Mucosa of descending colon (tissue), 3 donors: ENCODE measurements around the gene CACNA1E. TPM values are rescaled to one million over a fixed set of nuclear protein-coding genes. Genes with fewer than 3 reads are reported as not detected.

Experiments
- ATAC-seq: fragments of 200-7000 bp; cut with Tn5 transposase; one replicate; pipeline ENCODE4 v1.9.1; 2020; ENCODE audit warnings: mild to moderate bottlenecking, moderate library complexity
- DNase-seq, 3 donors: peaks; one replicate each; pipeline ENCODE4 v3.0.0-alpha.2; 2020
- H3K36me3 ChIP-seq: fragments of 200-600 bp; one replicate; pipeline ENCODE4 v1.8.0; 2021; ENCODE audit warnings: low read depth, mild to moderate bottlenecking
- H3K4me1 ChIP-seq: fragments of 200-600 bp; one replicate; pipeline ENCODE4 v1.8.0; 2021; ENCODE audit warnings: low read depth, mild to moderate bottlenecking
- H3K4me3 ChIP-seq: fragments of 200-600 bp; one replicate; pipeline ENCODE4 v1.8.0; 2021; ENCODE audit warnings: mild to moderate bottlenecking
- H3K9me3 ChIP-seq: fragments of 200-600 bp; one replicate; pipeline ENCODE4 v1.8.0; 2021; ENCODE audit warnings: mild to moderate bottlenecking
- intact Hi-C, 2 donors: fragments of 100-400 bp; cut with DNase I in 1 of 2; cut with micrococcal nuclease in 1 of 2; formaldehyde crosslinking; loops; one replicate each; pipeline versions ENCODE4 v1.11.0 to v1.11.1; 2022; cut with DNase I, micrococcal nuclease
- long read RNA-seq, 2 donors: library from polyadenylated mRNA; unstranded; transcript quantifications; one replicate each; pipeline ENCODE4 v2.0.0, GENCODE V29; 2019 to 2021
- total RNA-seq, 3 donors: library from RNA; stranded (reverse); fragmentation: NEBNext Ultra II Directional in 2 of 3; extraction: Animal tissue kit (Norgen Biotek cat#: 25700) in 2 of 3; gene quantifications; one replicate each; pipeline versions ENCODE4 v1.2.1 to v1.2.4, GENCODE V29; 2021 to 2023
- TF ChIP-seq, protein P1 (sequence below): fragments of 200-600 bp; IDR thresholded peaks from one replicate; pipeline ENCODE4 v1.8.0; 2022; ENCODE audit warnings: antibody characterized with exemption, mild to moderate bottlenecking
- donor health status: DM: no; HTN: no; CAD: no; lungs with moderate emphysema.
- donor health status: DM: no; HTN: no; CAD: no.
- donor health status: DM: no; HTN: yes; CAD: no.

CACNA1E gene
- 1 to 10 TPM in 1 of 3 donors, under 1 TPM in 2; 0.09 to 1.4 (median 0.22) TPM for total RNA-seq
- long read RNA-seq, donor 1: 0 reads
- long read RNA-seq, donor 2: 0 reads

DNA sequence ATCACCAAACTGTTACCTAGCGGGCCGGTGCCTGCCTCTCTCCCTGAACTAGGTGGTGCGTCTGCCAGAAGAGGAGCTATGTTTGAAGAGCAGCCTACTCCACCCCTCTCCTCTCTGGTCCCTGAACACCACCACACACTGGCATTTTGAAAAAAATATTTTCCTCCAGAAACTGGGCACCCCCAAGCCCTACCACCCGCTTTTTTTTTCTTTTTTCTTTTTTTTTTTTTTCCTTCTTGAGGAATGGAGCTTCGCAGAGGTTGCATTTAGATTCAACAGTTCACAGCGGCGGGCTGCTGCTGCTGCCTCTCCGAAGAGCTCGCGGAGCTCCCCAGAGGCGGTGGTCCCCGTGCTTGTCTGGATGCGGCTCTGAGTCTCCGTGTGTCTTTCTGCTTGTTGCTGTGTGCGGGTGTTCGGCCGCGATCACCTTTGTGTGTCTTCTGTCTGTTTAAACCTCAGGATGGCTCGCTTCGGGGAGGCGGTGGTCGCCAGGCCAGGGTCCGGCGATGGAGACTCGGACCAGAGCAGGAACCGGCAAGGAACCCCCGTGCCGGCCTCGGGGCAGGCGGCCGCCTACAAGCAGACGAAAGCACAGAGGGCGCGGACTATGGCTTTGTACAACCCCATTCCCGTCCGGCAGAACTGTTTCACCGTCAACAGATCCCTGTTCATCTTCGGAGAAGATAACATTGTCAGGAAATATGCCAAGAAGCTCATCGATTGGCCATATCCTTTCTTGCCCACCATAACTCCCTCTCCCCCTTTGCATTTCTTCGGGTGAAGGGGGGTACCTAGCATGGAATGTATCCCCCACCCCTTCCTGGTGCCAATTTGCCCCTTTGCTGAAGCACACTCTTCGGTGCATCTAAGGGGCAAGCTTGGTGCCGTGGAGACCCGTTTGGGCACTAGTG lies at the start of gene CACNA1E:
TSS of gene CACNA1E (plus strand) at position 233 of the 911 bp plus-strand sequence. CDS start at position 461, 228 bp downstream.
- intact Hi-C loops: no loop called here
- no peaks in the 10 kb centered on the region for H3K9me3 ChIP-seq
- H3K4me3 ChIP-seq: no peak within 1 kb of the TSS
- ATAC-seq: no peak
- TF ChIP-seq, protein P1, sequence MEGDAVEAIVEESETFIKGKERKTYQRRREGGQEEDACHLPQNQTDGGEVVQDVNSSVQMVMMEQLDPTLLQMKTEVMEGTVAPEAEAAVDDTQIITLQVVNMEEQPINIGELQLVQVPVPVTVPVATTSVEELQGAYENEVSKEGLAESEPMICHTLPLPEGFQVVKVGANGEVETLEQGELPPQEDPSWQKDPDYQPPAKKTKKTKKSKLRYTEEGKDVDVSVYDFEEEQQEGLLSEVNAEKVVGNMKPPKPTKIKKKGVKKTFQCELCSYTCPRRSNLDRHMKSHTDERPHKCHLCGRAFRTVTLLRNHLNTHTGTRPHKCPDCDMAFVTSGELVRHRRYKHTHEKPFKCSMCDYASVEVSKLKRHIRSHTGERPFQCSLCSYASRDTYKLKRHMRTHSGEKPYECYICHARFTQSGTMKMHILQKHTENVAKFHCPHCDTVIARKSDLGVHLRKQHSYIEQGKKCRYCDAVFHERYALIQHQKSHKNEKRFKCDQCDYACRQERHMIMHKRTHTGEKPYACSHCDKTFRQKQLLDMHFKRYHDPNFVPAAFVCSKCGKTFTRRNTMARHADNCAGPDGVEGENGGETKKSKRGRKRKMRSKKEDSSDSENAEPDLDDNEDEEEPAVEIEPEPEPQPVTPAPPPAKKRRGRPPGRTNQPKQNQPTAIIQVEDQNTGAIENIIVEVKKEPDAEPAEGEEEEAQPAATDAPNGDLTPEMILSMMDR: no peak
- H3K4me1 ChIP-seq: peaks cover 5% of the 10 kb centered on the region
- H3K36me3 ChIP-seq: no peaks in the 10 kb centered on the region
- no peak for DNase-seq

DNA sequence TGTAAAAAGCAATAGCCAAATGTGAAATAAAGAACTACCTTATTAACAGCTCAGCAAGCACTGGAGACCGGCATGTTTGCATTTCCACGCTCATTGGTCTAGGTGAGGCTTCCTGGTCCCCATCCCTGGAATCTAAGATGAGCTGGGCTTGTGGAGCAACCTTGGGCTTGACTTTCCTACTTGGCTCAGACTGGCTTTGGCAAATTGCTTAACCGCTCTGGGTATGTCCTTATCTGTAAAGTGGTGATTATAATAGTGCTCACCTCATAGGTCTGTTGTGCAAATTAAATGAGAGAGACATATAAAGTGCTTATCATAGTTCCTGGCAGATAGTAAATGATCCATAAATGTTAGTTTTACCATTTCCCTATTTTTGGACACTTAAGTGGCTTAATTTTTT lies 49.4 kb upstream of the CACNA1E start:
- Histone ChIP-seq H3K4me3 (no peak overlapping the region), H3K4me1 (no peaks in the 10 kb centered on the region), H3K9me3 (no peaks in the 10 kb centered on the region), H3K36me3 (no peaks in the 10 kb centered on the region)
- TF ChIP-seq, protein P1: no peak
- no peak for ATAC-seq
- intact Hi-C loops: no loop called here
- DNase-seq: no peak

DNA sequence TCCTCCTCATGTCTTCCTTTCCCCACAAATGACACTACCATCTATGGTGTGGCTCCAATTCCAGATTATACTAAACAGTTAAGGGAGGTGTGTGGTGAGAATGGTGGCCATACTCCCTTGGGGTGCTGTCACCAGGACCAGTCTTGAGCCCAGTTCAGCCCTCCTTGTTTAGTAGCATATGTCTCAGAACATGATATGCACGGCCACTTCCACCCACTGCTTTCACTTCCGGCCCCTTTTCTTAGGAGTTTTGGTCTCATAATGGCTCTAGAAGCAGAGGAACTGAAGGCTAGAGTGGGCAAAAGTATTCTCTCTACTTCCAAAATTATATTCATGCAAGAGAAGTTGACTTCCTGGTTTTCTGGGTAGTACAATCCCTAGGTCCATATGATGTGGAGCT lies 45.3 kb upstream of the CACNA1E start:
- Histone ChIP-seq H3K9me3 (no peaks in the 10 kb centered on the region), H3K36me3 (no peaks in the 10 kb centered on the region), H3K4me3 (no peak overlapping the region), H3K4me1 (no peaks in the 10 kb centered on the region)
- DNase-seq: no peak
- ATAC-seq: no peak
- intact Hi-C loops: no loop called here
- TF ChIP-seq, protein P1: no peak

DNA sequence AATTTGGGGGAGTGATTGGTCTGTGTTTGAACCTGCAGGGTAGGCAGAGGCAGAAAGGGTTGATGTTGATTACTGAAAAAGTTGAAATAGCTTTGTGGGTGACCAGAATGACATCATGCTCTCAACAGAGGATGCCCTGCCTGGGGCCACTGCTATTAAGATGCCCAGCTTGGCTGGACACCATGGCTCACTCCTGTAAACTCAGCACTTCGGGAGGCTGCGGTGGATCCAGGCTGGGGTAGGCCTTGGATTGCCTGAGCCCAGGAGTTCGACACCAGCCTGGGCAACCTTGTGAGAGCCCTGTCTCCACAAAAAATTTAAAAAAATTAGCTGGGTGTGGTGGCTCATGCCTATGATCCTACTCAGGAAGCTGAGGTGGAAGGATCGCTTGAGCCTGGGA lies 42.8 kb upstream of the CACNA1E start:
- TF ChIP-seq, protein P1: no peak
- Histone ChIP-seq H3K4me3 (no peak overlapping the region), H3K4me1 (no peaks in the 10 kb centered on the region), H3K36me3 (no peaks in the 10 kb centered on the region), H3K9me3 (no peaks in the 10 kb centered on the region)
- intact Hi-C loops: no loop called here
- ATAC-seq (no peak), DNase-seq (no peak)

DNA sequence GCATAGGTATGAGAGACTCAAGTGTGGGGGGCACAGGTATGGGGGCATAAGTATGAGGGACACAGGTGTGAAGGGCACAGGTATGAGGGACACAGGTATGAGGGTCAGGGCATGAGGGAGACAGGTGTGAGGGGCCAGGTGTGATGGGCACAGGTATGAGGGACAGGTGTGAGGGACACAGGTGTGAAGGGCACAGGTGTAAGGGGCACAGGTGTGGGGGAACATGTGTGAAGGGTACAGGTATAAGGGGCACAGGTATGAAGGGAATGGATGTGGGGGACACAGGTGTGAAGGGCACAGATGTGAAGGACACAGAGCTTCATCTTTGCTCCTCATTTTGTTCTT lies 41.2 kb upstream of the CACNA1E start:
- ATAC-seq (peak; percentile 34), DNase-seq (no peak)
- H3K4me3 ChIP-seq: no peak overlapping the region
- H3K36me3 ChIP-seq: no peaks in the 10 kb centered on the region
- TF ChIP-seq, protein P1: no peak
- intact Hi-C loops: no loop called here
- no peaks in the 10 kb centered on the region for H3K4me1 ChIP-seq
- H3K9me3 ChIP-seq: no peaks in the 10 kb centered on the region
